ENCODE results near the gene TCIRG1.

TCIRG1 gene

GRCh38 chr11:68051191-68052136 is 12.6 kb downstream of the TCIRG1 start:
- no peak for DNase-seq (ENCODE audit: low read depth in 2 of 2)

GRCh38 chr11:68052137-68052873 is 13.5 kb downstream of the TCIRG1 start:
- DNase-seq (ENCODE audit: low read depth in 2 of 2): no peak

- no peak for DNase-seq (ENCODE audit: low read depth in 2 of 2)
Observed at GRCh38 chr11:68053117-68053516, 14.3 kb downstream of the TCIRG1 start.

GRCh38 chr11:68053981-68054812 is 15.4 kb downstream of the TCIRG1 start:
- DNase-seq (ENCODE audit: low read depth in 2 of 2): no peak

GRCh38 chr11:68056317-68057285 is 17.8 kb downstream of the TCIRG1 start:
- no peak for DNase-seq (ENCODE audit: low read depth in 2 of 2)

- DNase-seq (ENCODE audit: low read depth in 2 of 2): no peak
Observed at GRCh38 chr11:68057807-68058206, 19.0 kb downstream of the TCIRG1 start.

- no peak for DNase-seq (ENCODE audit: low read depth in 2 of 2)
Observed at GRCh38 chr11:68061508-68061907, 22.7 kb downstream of the TCIRG1 start.

GRCh38 chr11:68064926-68065325 is 26.1 kb downstream of the TCIRG1 start:
- no peak for DNase-seq (ENCODE audit: low read depth in 2 of 2)

- DNase-seq (ENCODE audit: low read depth in 2 of 2): no peak
Observed at GRCh38 chr11:68065841-68066240, 27.0 kb downstream of the TCIRG1 start.

- no peak for DNase-seq (ENCODE audit: low read depth in 2 of 2)
Observed at GRCh38 chr11:68066742-68067141, 27.9 kb downstream of the TCIRG1 start.

GRCh38 chr11:68067991-68068390 is 29.2 kb downstream of the TCIRG1 start:
- no peak for DNase-seq (ENCODE audit: low read depth in 2 of 2)

GRCh38 chr11:68071281-68072048 is 32.6 kb downstream of the TCIRG1 start:
- no peak for DNase-seq (ENCODE audit: low read depth in 2 of 2)

GRCh38 chr11:68074584-68075352 is 35.9 kb downstream of the TCIRG1 start:
- no peak for DNase-seq (ENCODE audit: low read depth in 2 of 2)

- DNase-seq (ENCODE audit: low read depth in 2 of 2): no peak
Observed at GRCh38 chr11:68076371-68077042, 37.7 kb downstream of the TCIRG1 start.

- DNase-seq (ENCODE audit: low read depth in 2 of 2): no peak
Observed at GRCh38 chr11:68077617-68078582, 39.1 kb downstream of the TCIRG1 start.

GRCh38 chr11:68080860-68081259 is 42.0 kb downstream of the TCIRG1 start:
- DNase-seq (ENCODE audit: low read depth in 2 of 2): no peak

GRCh38 chr11:68081691-68082090 is 42.9 kb downstream of the TCIRG1 start:
- no peak for DNase-seq (ENCODE audit: low read depth in 2 of 2)

Measured in stimulated activated CD8-positive, alpha-beta memory T cell treated with anti-CD3 and anti-CD28 coated beads, Interleukin-15, amount 100 ng/mL, for 48 hours (primary cell).